Stimulated activated CD8-positive, alpha-beta memory T cell treated with anti-CD3 and anti-CD28 coated beads, Interleukin-12 subunit alpha, Interleukin-12 subunit beta, amount 100 ng/mL, for 4 hours (primary cell): ENCODE results near the gene PSMF1.

Experiments
- DNase-seq: peaks from one replicate; pipeline ENCODE4 v3.0.0-alpha.2; 2020; ENCODE audit warnings: low read depth

PSMF1 gene

DNA sequence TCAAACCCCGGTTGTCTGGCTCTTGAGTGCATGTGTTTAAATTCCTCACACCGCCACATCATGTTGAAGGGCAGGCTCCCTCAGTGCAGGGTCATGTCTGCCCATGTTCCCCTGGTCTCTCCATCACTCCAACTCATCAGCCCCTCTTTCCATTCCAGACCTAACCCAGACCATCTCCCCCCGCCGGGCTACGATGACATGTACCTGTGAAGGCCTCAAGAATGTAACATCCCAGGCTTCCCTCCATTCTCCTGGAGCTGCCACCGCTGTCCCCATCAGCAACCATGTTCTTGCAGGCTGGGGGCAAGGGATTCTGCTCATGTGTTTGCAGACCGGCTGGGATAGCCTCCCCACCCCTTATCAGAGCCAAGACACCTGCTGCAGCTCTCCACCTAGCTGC lies 46.5 kb downstream of the PSMF1 start:
- DNase-seq: no peak

DNA sequence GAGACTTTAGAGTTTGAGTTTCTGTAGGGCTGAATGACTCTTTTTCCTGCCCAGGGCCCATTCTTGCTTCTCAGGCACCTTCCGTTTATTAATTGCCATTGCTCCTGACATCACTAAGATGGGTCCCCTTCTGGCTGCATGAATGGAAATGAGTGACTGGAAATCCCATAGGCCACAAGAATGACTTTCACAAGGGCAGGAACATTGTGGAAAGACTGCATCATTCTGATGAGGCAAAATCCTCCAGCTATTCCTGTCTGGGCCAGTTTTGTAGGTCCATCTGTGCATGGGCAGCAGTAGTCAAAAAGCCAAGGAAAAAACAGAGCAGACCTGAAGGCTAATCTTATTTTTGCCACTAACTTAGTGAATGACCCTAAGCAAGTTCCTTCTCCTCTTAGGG lies 47.1 kb downstream of the PSMF1 start:
- no peak for DNase-seq

DNA sequence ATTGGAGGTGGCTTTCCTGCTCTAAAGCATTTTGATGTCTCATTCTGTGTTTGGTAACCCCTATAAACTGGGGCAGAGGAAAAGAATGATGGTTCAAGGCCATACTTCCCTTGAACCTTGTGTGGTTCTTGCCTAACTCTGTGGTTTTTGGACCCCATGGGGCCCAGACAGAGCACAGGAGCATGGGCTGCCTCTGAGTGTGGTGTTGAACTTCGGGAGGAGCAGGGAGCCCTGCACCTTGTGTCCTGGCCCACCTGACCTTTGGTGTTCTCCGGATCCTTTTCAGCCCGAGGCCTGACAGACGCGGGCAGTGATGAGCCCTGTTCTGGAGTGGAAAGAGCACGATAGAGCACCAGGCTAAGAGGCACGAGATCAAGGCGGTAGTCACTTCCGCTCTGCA lies 47.5 kb downstream of the PSMF1 start:
- no peak for DNase-seq

DNA sequence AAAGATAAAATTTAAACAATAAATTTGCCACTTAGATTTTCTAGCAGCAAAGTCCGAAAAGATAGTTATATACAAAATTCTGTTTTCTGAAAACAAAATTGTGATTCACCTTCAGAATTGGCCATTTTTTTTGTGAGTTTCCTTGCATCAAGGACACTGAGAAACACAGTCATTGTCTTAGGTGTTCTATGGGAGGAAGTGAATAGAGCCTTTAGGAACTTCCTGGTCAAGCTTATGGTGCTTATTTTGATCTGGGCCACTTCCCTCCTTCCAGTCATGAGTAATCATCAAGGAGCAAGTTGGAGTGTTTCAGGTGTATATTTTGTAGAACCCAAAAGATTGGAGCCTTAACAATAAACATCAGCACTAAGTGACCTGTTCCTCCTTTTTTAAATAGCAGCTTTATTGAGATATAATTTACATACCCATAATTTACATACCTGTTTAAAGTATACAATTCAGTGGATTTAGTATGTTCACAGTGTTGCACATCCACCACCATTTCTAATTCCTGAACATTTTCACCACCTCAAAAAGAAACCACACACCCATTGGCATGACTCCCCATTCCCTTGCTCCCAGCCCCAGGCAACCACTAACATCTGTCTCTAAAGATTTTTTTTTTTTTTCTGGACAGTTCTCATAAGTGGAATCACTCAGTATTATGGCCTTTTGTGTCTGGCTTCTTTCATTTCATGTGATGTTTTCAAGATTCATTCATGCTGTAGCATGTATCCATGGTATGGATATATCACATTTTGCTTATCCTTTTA lies 48.7 kb downstream of the PSMF1 start:
- DNase-seq: no peak

DNA sequence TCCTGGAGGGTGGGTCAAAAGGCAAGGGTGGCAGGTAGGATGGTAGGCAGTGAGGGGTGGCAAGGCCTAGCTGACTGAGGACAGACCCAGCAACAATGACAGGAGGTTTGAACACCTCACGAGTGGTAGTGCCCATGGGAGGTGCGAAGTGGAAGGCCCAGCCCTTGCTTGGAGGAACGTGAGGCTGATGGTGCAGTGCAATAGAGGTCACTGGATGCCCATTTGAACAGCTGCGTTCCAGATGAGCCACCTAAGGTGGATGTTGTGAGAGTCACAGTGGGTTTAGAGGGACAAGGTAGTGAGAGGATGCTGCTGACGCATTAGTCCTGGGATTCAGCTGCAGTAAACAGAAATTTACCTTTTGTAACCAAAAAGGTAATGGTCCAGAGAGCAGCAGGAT lies 50.8 kb downstream of the PSMF1 start:
- DNase-seq: no peak

DNA sequence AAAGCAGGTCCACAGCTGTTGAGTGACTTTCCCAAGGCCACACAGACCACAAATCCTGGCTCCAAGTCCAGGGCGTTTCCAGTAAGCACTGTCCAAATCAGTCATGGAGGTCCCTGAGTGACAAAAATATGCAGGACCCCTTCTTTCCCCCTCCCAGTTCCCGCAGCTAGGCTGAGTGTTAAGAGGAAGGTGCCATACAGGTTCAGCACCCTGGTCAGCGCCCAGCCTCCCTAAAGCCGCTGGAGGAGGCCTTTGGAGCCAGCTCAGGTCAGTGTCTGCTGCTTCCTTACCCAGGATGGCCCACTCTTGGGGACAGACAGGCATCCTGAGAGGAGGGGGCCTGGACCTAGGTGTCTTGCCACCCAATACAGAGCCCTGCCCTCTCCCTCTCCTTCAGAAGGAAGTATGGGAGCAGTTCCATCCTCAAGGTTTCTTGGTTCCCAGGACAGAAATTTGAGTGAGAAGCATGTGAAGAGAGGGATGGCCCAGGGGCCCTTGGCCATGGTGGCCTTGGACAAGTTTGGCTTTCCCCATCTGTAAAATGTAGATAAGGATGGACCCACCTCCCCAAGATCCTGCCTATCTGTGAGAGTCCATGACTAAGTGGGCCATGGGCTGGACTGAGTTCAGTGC lies 53.2 kb downstream of the PSMF1 start:
- DNase-seq: no peak

DNA sequence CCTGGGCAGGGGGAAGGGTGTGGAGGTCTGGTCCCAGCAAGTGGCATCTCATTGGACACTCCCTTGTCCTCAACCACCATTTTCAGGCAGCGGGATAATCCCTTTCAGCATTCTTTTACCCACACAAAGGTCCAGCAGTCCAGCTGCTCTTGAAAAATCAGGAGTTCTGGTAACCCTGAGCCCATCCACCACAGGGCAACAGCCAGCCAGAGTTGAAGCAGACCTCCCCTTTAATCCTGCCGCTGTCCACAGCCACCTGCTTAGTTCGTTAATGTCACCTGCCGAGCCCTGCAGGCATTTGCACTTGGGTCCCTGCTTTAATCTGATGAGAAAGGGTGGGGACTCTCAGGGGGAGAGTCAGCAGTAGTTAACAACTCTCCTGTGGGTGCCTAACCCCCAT lies 55.3 kb downstream of the PSMF1 start:
- DNase-seq: no peak

DNA sequence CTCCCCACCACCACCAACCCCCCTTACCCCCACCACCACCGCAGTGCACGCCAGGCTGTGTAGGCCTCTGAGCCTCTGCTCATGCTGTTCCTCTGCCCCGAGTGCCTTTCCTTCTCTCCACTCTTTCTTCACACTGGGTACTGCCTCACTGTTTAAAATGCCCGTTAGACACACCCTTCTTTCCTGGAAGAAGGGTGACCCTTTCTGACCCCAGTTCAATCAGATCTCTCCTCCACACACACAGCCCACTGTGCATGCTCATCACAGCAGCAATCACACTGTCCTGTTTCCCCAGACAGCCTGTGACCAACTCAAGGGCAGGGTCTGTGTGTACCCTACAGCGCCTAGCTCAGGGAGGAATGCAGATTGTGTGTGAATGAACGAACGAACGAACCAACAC lies 56.4 kb downstream of the PSMF1 start:
- no peak for DNase-seq

DNA sequence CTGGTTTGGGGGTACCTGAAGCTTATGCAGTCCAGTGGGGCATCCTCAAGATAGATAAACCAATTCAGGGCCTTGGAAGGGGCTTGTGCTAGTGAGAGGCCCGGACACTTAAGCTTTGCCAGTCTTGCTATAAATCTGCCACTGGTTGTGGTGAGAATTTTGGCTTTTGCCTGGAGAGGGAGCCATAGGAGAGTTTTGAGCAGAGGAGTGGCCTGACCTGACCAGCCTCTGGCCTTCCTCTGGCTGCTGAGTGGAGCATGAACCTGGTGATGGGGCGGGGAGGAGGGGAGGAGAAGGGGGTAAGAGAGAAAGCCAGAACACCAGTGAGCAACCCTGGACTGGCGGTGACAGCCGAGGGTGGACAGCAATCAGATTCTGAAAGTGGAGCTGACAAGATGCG lies 59.3 kb downstream of the PSMF1 start:
- no peak for DNase-seq

DNA sequence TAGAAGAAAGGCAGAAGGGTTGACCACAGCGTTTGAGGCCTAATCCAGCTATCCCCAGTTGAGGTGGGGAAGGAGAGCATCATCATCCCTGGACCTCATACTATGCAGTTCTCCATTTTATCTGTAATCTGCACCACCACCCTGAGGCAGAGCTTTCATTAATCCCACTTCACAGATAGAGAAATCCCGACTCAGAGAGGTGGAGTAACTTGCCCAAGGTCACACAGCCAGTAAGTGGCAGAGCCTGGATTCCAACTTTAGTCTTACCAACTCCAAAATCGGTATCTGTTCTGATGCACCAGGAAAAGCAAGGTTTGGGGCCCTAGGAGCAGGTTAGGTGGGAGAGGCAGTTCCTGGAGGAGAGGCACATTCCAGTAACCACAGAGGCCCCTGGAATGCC lies 59.7 kb downstream of the PSMF1 start:
- no peak for DNase-seq

DNA sequence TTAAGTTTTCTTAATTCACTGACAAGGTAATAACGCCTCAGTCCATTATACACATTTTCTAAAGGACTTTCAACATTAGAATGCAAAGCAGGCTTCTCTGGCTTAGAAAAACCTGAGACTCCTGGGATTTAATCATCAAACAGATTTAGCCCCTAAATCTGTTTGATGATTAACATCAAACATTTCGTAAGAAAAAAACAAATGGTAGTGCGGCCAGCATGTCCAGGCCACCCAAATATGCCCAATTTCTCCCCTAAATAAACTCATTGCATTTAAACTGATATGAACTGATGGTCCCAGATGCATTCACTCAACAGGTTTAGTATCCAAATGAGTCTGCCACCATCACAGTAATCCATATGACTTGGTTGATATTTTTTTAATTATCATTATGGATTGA lies 60.2 kb downstream of the PSMF1 start:
- DNase-seq: no peak

DNA sequence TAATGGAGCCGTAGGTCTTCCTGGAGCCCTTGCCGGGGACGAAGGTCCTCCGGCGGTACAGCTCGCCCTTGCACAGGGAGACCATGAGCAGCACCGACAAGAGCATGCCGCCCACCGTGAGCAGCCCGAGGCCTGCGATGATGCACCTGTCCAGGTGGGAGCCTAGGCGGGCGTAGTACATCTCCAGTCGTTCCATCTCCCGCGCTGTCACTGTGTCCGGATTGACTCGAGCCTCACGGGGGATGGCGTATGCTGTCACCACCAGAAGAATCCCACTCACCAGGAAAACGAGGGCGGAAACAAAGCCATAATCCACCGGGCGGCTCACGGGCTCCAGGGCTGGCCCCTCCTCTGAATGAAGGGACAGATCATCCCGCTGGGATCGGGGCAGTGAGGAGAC lies 62.5 kb downstream of the PSMF1 start:
- DNase-seq: no peak

DNA sequence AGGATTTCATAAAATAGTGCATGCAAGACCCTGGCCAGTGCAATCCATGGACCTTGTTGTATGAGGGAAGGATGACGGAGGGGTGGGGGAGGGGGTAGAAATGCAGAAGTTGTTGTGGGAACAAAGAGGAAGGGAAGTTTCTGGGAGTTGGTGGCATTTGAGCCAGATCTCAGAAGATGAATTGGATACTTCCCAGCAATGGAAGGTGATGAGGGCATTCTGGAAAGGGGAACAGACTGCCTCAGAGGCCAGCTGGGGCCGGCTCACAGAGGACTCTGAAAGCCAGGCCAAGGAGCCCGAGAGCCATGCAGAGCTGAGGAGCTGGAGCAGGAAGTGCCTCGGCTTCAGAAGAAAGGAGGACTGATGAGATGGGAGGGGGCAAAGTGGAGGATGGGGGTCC lies 63.7 kb downstream of the PSMF1 start:
- DNase-seq: no peak

DNA sequence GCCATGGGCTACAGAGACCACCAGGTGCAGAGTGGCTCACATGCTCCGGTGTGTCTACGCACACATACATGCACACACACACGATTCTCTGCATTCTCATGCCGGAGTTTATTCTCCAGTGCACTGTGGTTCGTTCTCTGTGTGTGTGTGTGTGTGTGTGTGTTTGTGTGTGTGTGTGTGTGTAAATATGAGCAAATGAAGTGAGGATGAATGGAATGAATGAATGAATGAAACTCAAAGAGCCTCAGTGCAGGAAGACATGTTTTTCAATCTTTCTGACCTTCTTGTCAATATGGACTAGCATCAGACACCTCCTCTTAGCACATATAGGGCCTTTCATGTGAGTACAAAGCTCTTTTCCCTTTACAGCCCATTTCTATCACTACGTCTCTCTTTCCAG lies 64.8 kb downstream of the PSMF1 start:
- no peak for DNase-seq

DNA sequence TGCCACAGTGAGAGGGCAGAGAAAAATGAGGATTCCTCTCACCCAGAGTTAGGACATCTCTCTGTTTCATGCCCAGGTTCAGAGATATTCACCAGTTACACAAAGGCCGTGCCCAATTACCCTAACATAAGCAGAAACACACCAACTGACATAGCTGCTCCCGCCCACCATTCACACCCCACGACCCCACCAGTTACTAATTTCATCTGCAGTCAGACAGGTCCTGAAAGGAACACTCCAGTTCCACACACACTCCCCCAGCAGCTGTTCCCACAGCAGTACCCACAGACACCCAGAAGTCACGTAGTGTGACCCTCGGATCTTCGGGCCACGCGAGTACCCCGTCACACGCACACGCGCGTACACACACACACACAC lies 65.8 kb downstream of the PSMF1 start:
- no peak for DNase-seq

DNA sequence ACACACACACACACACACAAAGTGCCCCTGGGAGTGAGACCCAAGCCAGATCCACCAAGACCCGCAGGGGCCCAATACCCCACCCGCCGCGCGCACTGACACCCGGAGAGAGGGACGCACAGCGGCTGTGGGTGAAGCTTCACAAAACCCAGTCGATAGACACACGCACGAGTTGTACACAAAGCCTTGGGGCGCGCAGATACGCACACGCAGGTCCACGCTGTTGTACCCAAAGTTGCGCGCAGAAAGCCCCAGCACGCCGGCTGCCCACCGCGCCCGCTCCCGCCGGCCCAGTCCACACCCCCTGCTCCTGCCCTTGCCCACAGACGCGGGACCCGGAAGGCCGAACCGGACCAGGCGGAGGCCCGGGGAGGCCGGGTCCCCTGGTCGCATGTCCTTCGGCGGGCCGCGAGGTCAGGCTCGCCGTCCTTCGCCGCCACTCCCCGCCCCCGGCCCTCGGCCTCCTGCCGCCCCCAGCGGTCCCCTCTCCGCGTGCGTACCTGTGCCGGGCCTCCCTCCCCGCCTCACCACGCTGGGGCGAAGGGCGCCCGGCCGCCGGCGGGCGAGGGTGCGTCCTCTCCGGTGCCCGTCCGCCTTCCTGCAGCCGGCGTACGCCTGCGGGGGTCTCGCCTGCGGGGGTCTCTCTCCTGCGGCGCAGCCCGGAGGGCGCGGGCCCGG lies 66.4 kb downstream of the PSMF1 start, which contains the start of gene TMEM74B:
TMEM74B (minus strand) TSS at position 344 of the 678 bp plus-strand sequence. CDS start 1,180 bp downstream, outside the sequence.
- DNase-seq: no peak

DNA sequence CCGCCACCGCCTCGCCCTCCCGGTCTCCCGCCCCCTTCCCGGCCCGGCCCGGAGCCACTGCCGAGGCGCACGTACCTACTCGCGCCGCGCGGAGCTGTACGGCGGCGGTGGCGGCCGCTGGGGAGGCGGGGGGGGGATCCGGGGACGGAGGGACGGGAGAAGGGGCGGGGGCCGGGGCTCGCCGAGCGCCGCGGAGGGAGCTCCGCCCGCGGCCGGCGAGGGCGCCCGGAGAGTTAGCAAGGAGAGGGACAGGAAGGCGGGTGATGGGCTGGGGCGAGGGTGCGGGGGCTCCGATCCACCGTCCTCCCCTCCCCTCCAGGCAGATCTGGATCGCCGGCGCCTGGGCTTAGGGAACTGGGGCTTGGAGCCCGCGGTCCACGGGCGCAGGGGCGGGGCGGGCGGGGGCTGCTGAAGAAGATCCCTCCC lies 66.9 kb downstream of the PSMF1 start:
- no peak for DNase-seq

DNA sequence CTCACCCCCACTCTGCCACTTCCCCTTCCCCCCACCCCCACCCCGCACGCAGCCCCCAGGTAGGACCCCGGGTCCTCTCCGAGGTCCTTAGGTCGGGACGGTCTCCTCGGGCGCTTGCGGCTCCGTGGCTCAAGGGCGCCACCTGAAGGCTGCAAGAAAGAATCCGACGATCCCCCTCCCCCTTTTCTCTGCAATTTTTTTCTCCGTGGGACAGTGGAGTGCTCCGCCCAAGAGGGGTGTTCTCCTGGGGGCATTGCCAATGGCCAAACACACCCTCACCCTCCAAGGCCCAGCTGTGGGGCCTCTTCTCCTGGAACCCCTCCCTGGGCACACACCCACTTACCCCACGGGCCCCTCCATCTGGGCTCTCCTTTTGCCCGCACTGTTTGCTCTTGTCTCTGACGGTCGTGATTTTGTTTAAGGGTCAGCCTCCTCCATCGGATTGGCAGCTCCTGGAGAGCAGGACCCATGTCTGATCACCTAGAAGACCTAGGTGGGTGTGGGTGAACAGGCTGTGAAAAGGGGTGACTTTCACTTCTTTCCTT lies 67.5 kb downstream of the PSMF1 start:
- no peak for DNase-seq

DNA sequence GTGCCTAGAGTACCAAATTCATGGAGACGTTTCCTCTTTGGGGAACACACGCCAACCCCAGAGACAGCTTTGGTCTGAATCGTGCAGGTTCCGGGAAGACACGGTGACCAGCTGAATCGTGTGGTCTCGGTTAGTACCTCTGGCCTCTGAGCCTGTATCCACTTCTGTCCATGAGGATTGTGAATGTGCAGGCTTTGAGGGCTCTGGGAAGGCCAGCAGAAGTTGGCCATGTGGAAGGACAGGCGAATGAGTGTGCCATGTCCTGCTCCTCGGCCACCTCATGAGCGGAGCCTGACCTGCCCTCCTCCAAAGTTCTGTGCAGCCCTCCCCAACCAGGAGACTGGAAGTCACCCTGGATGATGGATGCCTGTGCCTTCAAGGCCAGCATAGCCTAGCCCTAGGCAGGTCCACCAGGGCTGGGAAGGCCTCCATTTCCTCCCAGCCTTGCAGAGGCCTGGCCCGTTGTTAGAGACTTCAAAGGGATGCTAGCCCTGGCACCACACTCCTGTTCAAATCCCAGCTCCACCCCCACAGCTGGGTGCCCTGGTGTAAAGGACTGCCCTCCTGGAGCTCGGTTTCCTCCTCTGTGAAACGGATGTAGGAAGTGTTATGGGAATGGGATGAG lies 68.1 kb downstream of the PSMF1 start:
- no peak for DNase-seq

DNA sequence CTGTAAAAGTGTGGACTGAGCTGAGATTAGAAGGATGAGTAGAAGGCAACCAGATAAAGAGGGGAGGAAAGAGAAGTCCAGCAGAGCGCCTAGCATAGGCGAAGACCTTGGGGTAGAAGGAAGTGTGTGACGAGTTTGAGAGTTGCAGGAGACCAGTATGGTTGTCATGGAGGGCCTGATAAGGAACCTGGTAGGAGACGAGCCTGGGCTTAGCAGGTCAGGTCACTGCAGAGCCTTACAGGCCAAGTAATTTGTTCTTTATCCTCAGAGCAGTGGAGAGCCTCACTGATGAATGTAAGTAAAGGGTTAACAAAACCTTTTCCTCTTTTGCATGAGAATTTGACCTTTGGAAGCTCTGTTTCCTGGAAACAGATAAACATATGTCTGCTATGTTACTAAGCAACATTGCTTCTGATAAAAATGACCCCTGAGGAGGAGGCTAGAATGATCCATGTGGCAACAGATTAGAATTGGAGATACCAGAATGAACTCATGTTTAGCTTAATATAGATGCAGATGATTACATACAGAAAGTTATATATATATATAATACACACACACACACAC lies 69.3 kb downstream of the PSMF1 start:
- no peak for DNase-seq

DNA sequence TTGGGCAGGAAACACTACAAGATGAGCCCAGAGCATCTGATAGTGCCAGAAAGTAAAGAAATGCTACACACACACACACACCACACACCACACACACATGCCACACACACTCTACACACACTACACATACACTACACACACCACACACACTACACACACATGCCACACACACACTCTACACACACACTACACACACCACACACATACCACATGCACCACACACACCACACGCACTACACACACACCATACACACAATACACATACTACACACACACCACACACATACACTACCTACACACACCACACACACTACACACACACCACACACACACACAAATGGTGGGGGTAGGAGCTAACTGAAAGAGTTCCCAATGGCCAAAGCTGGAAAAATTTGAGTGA lies 69.9 kb downstream of the PSMF1 start:
- no peak for DNase-seq

DNA sequence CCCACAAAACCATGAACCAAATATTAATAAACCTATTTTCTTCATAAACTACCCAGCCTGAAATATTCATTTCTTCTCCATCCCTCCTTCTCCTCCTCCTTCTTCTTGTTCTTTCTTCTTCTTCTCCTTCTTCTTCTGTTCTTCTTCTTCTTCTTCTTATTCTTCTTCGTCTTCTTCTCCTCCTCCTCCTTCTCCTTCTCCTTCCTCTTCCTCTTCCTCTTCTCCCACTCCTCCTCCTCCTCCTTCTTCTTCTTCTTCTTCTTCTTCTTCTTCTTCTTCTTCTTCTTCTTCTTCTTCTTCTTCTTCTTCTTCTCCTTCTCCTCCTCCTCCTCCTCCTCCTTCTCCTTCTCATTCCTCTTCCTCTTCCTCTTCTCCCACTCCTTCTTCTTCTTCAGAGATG lies 71.4 kb downstream of the PSMF1 start:
- DNase-seq: no peak
